Left renal pelvis (tissue), 4 donors: ENCODE results near the gene CSTF3. TPM values are rescaled to one million over a fixed set of nuclear protein-coding genes. Genes with fewer than 3 reads are reported as not detected.
"Not testable (repeated sequence)": the region's sequence is repeated elsewhere in the genome, so short reads cannot be mapped to it uniquely, and the experiment has no call there.

Source experiments
- DNase-seq, 4 donors: peaks; one replicate each; pipeline ENCODE4 v3.0.0-alpha.2; 2013; ENCODE audit warnings: low read depth in 4 of 4, low spot score in 3 of 4
- polyA plus RNA-seq, 4 donors: library from polyadenylated mRNA; unstranded; fragments of 120-200 nt; gene quantifications; one replicate each; pipeline ENCODE4 v1.2.1, GENCODE V29; 2013; ENCODE audit not compliant: insufficient read length in 4 of 4

CSTF3 gene
- 10 to 100 TPM; 43.3 to 73.7 (median 60.1) TPM for polyA plus RNA-seq

DNA sequence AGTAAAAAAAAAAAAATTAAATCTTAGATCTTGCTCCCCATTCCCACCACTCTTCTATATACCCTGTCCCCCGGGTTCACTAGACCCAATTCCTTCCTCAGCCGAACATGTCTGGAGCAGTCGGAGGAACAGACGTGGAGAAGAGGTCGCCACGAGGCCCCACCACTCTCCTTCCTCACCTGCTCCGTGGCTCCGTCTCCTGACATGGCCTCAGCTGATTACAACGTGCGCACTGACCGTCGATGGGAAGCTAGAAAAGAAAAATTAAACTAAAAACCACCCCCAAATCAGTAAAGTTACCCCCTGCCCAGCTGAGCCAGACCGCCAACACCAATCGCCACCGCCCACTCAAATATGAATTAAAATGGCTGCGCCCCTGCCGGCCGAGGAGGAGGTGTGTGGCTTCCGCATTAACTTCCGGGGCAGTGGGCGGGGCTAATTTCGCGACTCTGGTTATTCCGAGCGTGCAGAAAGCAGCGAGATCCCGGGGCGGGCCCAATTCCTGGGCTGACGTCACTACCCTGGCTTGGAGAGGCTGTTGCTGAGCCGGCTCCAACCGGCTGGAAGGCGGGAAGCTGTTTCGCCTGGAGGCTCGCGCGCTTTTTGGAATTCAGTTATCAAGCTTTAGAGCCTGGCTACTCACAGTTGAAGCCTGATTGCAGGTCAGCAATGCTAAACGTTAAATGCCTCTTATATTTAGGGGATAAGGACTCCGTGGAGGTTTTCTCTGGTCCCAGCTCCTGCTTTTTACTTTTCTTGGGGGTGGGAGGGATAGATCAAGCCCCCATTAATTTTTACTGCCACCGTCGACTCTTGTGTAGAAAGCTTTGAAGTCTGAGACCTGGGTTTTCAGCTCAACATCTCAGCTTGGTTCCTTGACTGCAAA is at the start of gene CSTF3:
TSS of gene CSTF3 (minus strand) at position 361 of the 886 bp plus-strand sequence. CDS start at position 206, 155 bp downstream.
- DNase-seq, result peak; percentile 98 to 100 (median 100)

DNA sequence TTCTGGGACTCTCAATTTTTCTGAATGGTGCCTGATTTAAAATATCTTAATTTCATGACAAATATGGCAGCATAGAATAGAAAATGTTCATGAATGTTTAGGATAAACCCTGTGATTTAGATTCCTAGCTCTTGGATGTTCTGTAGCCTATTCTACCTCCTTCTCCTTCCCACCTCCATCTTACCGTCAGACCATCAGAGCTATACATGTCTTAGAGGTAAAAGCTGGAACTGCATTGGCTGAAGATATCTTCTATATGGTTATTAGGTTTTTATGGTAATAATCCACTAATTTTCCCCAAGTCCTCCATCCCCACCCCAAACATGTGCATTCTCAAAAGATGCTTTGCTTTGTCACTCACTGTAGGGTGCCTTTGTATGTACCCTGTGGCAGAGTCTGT is 46.9 kb upstream of the CSTF3 start:
- no peak for DNase-seq

DNA sequence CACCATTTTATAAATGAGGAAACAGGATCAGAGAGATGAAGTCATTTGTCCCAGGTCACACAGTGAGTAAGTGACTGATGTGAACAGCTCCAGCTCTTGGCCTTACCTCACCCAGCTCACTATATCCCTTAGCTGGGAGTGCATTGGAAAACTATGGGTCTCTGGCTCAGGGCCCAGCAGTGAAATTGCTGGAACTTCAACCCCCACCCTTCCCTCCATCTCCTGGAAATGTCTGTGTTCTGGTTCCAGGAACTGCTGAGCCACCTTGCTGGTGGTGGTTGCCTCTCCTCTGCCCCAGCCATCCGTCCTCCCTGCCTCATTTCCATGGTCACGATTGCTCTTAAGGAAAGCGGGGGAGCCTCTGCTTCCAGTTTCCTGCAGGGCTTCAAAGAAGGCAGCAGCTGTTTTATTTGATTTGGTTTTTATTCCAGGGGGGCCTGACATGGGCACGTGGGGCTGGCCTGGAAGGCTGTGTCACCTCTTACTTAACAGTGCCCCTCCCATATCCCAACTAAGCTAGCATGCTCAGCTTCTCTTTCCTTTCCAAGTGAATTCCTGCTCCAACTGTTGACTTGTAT is 46.2 kb upstream of the CSTF3 start:
- peak in 1 of 4 donors; percentile 1 for DNase-seq

DNA sequence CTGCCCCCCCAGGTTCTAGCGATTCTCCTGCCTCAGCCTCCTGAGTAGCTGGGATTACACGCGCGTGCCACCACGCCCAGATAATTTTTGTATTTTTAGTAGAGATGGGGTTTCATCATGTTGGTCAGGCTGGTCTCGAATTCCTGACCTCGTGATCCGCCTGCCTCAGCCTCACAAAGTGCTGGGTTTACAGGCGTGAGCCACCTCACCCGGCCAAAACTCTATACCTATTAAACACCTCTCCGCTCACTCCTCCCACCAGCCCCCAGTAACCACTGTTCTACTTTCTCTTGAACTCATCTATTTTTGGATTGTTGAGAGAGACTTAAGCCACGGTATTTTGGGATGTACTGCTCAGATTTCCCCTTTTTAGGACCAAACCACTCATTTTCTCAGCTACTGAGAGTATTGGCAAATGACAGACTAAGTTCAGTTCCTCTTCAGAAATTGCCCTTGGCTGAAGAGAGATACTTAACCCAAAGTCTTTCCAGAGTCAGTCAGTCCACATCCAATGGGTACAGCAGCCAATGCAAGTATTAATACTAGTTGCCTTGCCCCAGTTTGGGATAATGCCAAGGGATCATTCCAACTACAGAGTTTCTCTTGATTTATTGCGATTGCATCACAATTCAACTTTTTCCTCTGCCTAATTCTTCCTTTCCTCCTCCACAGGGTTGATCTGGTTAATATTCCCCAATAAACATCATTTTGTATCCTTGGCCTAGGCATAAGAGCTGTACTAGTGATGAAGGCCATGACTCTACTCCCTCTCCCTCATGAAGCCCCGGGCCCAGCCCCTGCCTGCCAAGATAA is 36.8 kb upstream of the CSTF3 start:
- no peak for DNase-seq

DNA sequence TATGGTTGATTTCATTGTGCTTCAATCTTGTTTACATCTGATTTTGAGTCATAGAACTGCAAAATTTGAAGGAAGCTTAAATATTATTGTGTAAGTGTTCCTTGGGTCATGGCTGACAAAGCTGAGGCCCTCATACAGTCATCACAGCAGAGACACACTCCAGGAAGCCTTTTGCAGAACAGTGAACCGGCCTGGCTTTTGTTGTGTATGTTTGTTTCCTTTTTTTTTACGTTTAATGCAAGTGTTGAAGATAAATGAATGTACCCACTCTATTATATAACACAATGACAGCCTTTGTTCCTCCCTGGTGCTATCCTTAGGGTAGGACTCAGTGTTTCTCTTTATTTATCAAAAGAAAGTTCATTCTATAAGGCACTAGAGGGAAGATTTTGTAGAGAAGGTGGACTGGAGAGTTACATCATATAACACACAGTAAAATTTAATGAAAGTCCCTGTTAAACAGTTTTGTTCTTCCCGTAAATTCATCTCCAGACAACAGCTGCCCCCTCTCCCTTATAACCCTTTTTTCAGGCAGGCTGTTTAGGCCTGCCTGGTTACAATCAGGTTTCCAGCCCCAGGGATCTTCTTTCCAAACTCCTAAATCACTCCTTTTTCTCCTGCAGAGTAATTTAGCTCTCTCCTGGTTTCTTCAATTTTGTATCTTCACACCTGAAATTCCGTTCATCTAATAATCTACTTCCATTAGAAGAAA is 34.3 kb upstream of the CSTF3 start:
- no peak for DNase-seq

DNA sequence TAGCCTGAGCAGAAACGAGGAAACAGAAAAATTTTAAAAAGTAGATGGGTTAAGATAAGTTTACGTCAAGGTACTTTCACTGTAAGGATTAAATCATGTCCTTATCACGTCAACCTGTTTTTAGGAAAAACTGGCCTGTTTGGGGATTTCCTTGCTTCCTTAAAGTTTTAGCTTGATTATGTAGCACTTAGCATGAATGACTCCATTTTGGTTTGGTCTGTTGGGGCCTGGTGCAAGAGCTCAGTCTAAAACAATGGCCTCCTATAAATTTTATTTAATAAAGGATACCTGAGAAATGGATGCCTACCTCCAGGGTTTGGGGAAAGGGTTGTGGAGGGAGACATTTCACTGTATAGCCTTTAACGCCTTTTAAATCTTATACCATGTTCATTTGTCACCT is 33.2 kb upstream of the CSTF3 start:
- no peak for DNase-seq

DNA sequence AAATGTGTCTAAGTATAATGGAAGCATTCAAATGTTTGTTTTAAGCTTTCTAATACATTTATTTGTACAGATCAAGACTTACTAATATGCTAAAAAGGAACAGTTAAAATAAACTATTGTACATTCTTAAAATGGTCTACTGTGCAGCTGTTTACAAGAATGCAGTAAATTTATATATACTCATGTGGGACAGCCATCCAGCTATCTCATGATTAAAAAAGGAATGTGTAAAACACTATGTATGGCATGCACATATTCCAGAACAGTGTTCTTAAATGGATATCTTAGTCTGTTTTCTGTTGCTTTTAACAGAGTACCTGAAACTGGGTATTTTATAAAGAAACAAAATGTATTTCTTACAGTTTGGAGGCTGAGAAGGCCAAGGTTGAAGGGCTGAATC is 30.2 kb upstream of the CSTF3 start:
- DNase-seq, result no peak

DNA sequence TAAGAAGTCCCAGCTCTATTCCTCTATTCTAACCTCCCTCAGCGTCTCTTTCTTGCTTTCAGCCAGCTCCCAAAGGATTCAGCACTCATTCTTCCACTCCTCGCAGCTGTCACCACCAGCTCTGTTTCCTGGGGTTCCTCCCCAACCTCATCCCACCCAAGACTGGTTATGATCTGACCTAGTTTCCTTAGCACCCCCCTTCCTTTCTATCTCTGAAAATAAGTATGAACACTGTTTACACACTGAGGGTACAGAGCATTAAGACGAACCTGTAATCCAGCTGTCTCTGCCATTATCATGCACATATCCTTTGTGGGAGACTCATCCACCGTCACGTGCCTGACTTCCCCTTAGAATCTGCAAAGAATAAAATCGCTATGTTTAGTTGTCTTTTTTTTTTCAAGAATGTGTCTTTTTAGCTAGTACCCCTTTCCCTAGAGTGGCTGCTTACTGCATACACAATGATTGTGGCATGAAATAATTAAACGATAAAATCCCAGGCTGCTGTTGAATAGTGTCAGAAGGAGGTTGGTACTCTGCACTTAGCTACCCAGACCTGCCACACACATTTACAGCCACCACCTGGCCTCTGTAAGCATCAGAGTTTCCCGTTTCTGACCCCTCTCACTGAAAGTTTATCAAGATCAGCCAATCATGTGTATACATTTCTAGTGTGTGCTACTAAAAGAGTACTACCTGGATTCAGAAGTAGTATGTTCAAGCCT is 26.9 kb upstream of the CSTF3 start:
- DNase-seq, result no peak

DNA sequence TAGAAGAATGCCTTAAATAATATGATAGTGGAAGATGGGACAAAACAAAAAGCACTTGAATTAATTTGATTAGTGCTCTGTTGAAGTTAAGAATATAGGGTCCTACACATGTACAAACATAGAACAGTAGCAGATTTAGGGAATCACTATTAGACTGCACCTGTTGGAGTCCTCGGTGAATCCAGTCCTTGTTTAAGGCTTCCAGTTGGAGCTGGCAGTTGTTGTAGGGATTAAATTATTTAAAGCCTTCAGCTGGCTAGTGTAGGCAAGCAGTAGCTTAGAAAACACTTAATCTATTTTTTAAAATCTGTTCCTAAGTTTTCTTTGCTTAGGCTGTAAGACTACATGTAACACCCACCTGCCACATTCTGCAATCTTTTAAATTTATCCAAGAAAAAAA is 24.5 kb upstream of the CSTF3 start:
- no peak for DNase-seq

DNA sequence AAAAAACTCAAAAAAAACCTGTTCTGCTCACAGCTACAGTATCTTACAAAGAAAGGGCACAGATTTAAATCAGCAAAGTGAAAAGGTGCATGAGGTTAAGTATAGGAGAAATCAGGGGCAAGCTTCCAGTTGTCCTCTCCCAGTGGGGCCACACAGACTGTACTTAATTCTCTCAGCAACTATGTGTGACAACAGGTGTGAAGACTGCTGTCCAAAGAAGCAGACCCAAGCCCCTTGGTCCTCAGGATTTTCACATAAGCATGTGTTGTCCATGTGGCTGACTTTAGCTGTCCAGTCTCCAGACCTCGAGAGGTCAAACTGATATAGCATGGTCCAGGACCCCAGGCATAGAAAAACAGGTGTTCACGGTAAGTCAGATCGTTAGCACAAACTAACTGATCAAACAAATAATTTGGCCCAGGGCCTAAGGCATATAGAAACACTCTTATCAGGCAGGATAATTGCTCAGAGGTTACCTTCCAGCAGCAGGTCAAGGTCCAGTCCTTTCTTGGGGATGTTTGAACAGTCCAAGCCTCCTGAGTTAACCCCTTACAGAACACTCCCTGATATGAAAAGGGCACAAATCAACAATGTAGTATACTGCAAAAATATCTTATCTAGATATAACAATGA is 21.1 kb upstream of the CSTF3 start:
- DNase-seq, result no peak

DNA sequence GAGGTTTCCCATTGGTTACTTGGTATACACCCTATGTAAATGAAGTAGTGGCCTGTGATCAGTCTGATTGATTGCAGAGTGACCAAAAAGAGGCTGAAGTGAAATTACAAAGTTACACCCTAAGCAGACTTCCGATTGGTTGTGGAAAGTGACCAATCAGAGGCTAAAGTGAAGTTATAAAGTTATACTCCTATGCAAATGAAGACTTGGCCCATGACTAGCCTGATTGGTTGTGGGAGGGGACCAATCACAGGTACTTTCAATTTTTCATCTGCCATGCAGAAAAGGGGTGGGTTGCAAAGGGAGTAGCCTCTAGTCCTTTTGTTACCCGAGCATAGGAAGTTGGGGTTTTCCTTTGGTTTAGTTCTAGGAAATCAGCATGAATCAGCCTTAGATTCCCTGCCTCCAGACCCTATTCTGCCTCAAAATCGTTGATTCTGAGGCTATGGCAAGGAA is 18.1 kb upstream of the CSTF3 start:
- no peak for DNase-seq

DNA sequence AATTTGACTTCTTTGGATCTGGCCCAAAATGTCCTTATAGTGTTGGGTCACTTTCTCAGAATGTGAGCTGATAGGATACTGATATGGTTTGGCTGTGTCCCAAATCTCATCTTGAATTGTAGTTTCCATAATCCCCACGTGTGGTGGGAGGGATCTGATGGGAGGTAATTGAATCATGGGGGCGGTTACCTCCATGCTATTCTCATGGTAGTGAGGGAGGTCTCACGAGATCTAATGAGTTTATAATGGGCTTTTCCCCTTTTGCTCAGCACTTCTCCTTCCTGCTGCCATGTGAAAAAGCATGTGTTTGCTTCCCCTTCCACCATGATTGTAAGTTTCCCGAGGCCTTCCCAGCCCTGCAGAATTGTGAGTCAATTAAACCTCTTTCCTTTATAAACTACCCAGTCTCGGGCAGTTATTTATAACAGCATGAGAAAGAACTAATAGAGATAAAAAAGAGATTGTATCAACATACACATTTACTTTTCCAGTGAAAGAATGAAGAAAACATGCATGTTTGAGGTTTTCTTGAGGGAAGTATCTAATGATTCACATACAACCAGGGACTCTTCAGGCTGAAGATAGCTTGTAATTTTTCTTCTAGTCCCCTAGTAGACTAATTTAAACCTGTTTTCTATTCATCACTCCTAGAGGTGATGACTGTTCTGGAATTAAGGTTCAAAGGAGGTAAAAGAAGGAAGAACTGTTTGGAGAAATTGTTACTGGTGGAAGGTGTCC is 17.3 kb upstream of the CSTF3 start:
- DNase-seq, result no peak

DNA sequence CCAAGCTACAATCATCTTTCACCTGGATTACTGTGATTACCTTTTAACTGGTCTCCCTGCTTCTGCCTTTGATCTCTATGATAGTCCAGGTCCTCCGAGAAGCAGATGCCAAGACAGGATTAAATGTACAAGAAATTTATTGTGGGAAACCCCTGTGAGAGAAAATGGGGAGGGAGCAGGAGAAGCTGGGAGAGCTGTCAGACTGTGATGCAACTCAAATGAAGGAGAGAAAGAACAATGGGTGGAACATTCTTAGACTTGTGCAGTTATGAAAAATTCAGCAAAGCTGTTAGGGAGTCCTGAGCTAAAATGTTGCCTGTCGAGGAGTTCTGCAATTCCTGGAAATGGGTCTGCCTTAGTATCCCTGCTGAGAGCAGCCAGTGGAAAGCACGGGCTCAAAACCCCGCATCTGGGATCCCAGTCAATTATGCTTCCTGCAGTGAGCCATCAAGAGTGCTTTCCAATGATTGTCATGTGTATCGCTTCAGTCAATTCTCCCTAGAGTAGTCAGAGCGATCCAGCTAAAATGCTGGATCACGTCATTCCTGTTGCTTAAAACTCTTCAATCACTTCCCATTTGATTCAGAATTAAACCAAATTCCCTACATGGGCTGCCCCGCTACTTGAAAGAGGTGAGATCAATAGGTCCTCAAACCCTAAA is 16.5 kb upstream of the CSTF3 start:
- DNase-seq, result no peak

DNA sequence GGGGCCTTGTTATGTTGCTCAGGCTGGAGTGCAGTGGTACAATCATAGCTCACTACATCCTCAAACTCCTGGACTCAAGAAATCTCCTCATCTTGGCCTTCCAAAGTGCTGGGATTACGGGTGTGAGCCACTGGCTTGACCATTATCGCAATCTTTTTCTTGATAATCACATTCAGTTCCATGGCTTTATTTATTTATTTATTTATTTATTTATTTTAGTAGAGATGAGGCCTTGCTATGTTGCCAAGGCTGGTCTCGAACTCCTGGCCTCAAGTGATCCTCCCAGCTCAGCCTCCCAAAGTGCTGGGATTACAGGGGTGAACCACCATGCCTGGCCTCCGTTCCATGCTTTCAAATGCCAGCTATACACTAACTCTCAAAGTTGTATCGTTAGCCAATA is 15.5 kb upstream of the CSTF3 start:
- not testable (repeated sequence) for DNase-seq

DNA sequence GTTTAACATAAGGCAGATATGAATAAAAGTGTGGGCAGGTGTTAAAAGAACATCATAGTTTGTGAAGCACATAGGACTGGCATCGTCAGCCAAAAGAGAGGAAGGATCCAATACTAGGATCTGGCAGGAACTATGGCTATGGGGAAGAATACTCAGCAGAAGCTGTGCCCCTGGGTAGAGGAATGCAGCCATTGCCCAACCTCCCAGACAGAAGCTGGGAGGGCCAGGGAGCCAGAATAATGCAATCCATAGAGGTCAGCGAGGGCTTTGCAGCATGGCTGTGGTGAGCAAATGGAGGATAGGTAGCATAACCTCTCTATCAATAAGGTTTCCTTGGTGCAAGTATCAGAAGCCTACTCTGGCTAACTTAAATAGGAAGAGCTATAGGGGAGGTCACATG is 11.7 kb upstream of the CSTF3 start:
- DNase-seq, result no peak

DNA sequence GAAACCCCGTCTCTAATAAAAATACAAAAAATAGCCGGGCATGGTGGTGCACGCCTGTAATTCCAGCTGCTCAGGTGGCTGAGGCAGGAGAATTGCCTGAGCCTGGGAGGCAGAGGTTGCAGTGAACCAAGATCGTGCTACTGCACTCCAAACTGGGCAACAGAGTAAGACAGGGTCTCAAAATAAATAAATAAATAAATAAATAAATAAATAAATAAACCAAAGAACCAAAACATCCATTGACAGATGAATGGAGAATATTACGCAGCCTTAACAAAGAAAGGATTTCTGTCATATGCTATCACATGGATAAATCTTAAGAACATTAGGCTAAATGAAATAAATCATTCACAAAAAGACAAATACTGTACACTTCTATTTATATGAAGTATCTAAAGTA is 11.1 kb upstream of the CSTF3 start:
- no peak for DNase-seq

DNA sequence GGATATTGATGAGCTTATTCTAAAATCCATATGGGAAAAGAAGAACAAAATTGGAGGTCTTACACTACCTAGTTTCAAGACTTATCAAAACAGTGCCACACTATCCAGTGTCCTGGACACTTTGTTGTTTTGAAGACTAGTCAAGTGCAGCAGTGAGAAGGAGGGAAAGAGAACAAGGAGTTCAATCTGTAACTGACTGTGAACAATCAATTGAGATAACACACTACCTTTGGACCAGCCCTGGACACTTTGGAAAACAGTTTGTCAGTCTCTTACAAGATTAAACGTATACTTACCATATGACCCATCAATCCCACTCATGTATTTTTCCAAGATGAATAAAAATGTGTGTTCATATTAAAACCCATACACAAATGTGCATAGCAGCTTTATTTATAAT is 10.0 kb upstream of the CSTF3 start:
- DNase-seq, result no peak

DNA sequence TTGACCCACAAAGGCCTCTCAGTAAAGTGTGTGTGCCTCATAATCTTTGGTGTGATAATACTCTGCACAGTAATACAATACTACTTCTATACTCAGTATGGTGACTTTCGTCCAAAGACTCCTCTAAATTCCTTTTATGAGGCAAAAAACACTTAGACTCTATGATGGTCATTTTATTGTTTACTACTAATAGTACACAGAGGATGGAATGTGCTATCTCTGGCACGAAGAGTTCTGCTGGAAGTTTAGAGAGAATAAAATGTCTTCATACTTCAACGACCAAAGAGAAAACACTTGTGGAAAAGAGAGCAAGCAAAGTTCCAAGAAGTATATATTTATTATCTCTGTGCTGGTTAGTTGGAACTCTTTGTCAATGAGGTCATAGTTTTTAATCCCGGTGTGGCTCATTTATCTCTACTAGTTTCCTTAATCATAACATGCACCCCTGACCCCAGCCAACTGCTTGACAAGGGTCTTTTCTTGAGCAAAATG is 7.5 kb upstream of the CSTF3 start:
- no peak for DNase-seq
